ENCODE results near the gene OTOF. TPM values are rescaled to one million over a fixed set of nuclear protein-coding genes. Genes with fewer than 3 reads are reported as not detected.

The OTOF gene
- total and polyA plus RNA-seq, 2 donors (not counting 1 experiment from before 2014, with no cell fraction given): not detected

DNA sequence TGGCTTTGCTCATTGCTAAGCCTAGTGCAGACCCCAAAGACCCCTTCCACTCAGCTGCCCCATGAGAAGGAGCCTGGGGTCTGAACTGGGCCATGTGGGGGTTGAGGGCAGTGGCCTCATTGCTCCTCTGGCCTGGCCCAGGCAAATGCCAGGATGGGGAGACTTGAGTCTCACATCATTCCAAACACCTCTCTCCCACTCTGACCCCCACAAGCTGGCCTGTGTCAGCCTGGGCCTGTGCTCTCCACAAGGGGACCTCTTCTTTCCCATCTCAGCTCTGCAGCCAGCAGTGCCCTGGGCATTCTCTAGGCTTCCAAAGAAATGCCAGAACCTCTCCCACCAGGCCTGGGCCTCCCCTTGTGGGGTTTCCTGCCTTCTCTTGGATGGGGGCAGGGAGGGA lies 45.8 kb upstream of the OTOF start:
- Histone ChIP-seq H3K4me2 (ENCODE audit: extremely low read depth, insufficient read depth, low read length) (no peak overlapping the region), H3K4me3 (replicated peaks in 1 of 4; ENCODE audit: control extremely low read depth in 1 of 4, insufficient read depth in 1 of 4, low read depth in 3 of 4, low read length in 4 of 4) (no peak overlapping the region), H3K9ac (ENCODE audit: insufficient read depth, low read length) (no peak overlapping the region), H3K27ac (ENCODE audit: insufficient read depth, low read length) (no peak overlapping the region), H3K4me1 (ENCODE audit: control insufficient read depth, extremely low read depth, insufficient read depth, low read length) (no peaks in the 10 kb centered on the region), H2AFZ (ENCODE audit: low read length) (no peak overlapping the region), H3K27me3 (ENCODE audit: control insufficient read depth, insufficient read depth, low read length) (peaks cover 23% of the 10 kb centered on the region), H3K36me3 (ENCODE audit: control insufficient read depth, insufficient read depth, low read length) (no peaks in the 10 kb centered on the region), H3K79me2 (ENCODE audit: control insufficient read depth, insufficient read depth, low read length) (no peaks in the 10 kb centered on the region), H3K9me3 (ENCODE audit: control insufficient read depth, insufficient read depth, low read depth, low read length) (no peaks in the 10 kb centered on the region), H4K20me1 (ENCODE audit: control insufficient read depth, extremely low read depth, insufficient read depth, low read length) (no peaks in the 10 kb centered on the region)
- TF ChIP-seq, protein P1, sequence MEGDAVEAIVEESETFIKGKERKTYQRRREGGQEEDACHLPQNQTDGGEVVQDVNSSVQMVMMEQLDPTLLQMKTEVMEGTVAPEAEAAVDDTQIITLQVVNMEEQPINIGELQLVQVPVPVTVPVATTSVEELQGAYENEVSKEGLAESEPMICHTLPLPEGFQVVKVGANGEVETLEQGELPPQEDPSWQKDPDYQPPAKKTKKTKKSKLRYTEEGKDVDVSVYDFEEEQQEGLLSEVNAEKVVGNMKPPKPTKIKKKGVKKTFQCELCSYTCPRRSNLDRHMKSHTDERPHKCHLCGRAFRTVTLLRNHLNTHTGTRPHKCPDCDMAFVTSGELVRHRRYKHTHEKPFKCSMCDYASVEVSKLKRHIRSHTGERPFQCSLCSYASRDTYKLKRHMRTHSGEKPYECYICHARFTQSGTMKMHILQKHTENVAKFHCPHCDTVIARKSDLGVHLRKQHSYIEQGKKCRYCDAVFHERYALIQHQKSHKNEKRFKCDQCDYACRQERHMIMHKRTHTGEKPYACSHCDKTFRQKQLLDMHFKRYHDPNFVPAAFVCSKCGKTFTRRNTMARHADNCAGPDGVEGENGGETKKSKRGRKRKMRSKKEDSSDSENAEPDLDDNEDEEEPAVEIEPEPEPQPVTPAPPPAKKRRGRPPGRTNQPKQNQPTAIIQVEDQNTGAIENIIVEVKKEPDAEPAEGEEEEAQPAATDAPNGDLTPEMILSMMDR (conservative IDR thresholded peaks at IDR 0.05 in 1 of 2, IDR thresholded peaks at IDR 0.05 in 1 of 2; ENCODE audit: low read depth in 1 of 2, low read length in 2 of 2): no peak
- no peak for TF ChIP-seq EZH2 (IDR thresholded peaks at IDR 0.05; ENCODE audit: low read length, missing control alignments)
- DNase-seq (ENCODE audit: low read depth in 2 of 2): no peak

- H3K36me3 ChIP-seq (ENCODE audit: control insufficient read depth, insufficient read depth, low read length): no peaks in the 10 kb centered on the region
- no peaks in the 10 kb centered on the region for H3K4me1 ChIP-seq (ENCODE audit: control insufficient read depth, extremely low read depth, insufficient read depth, low read length)
- peaks cover 19% of the 10 kb centered on the region for H3K27me3 ChIP-seq (ENCODE audit: control insufficient read depth, insufficient read depth, low read length)
- H3K4me2 ChIP-seq (ENCODE audit: extremely low read depth, insufficient read depth, low read length): no peak overlapping the region
- H4K20me1 ChIP-seq (ENCODE audit: control insufficient read depth, extremely low read depth, insufficient read depth, low read length): no peaks in the 10 kb centered on the region
- H2AFZ ChIP-seq (ENCODE audit: low read length): no peak overlapping the region
- no peak overlapping the region for H3K9ac ChIP-seq (ENCODE audit: insufficient read depth, low read length)
- H3K9me3 ChIP-seq (ENCODE audit: control insufficient read depth, insufficient read depth, low read depth, low read length): no peaks in the 10 kb centered on the region
- H3K79me2 ChIP-seq (ENCODE audit: control insufficient read depth, insufficient read depth, low read length): no peaks in the 10 kb centered on the region
- no peak overlapping the region for H3K4me3 ChIP-seq (replicated peaks in 1 of 4; ENCODE audit: control extremely low read depth in 1 of 4, insufficient read depth in 1 of 4, low read depth in 3 of 4, low read length in 4 of 4)
- DNase-seq (ENCODE audit: low read depth in 2 of 2): no peak
- TF ChIP-seq, protein P1 (conservative IDR thresholded peaks at IDR 0.05 in 1 of 2, IDR thresholded peaks at IDR 0.05 in 1 of 2; ENCODE audit: low read depth in 1 of 2, low read length in 2 of 2): no peak
- no peak for TF ChIP-seq EZH2 (IDR thresholded peaks at IDR 0.05; ENCODE audit: low read length, missing control alignments)
- H3K27ac ChIP-seq (ENCODE audit: insufficient read depth, low read length): no peak overlapping the region
These were observed 44.8 kb upstream of the OTOF start for GRCh38 chr2:26522751-26523171.

DNA sequence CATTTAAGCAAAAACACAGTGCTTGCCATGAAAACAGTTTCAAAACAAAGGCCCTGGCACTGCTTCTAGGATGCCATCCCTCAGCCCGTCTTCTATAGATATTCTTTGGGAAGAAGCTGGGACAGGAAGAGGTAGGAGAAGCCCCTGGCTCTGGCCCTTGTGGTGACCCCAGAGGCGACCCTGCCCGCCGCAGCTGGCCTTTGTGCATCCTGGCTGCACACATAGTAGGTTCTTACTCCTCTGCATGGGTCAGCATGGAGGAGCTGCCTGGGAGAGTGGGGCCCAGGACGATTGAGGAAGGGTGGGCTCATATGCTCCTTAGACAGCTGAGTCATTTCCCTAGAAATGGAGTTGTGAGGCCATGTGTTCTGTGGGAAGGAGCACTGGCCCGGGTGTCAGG lies 44.4 kb upstream of the OTOF start:
- Histone ChIP-seq H3K79me2 (ENCODE audit: control insufficient read depth, insufficient read depth, low read length) (no peaks in the 10 kb centered on the region), H3K4me3 (replicated peaks in 1 of 4; ENCODE audit: control extremely low read depth in 1 of 4, insufficient read depth in 1 of 4, low read depth in 3 of 4, low read length in 4 of 4) (no peak overlapping the region), H3K27ac (ENCODE audit: insufficient read depth, low read length) (no peak overlapping the region), H3K4me1 (ENCODE audit: control insufficient read depth, extremely low read depth, insufficient read depth, low read length) (no peaks in the 10 kb centered on the region), H3K4me2 (ENCODE audit: extremely low read depth, insufficient read depth, low read length) (no peak overlapping the region), H3K27me3 (ENCODE audit: control insufficient read depth, insufficient read depth, low read length) (peaks cover 19% of the 10 kb centered on the region), H2AFZ (ENCODE audit: low read length) (no peak overlapping the region), H3K9ac (ENCODE audit: insufficient read depth, low read length) (no peak overlapping the region), H4K20me1 (ENCODE audit: control insufficient read depth, extremely low read depth, insufficient read depth, low read length) (no peaks in the 10 kb centered on the region), H3K36me3 (ENCODE audit: control insufficient read depth, insufficient read depth, low read length) (no peaks in the 10 kb centered on the region), H3K9me3 (ENCODE audit: control insufficient read depth, insufficient read depth, low read depth, low read length) (no peaks in the 10 kb centered on the region)
- no peak for DNase-seq (ENCODE audit: low read depth in 2 of 2)
- TF ChIP-seq, protein P1 (conservative IDR thresholded peaks at IDR 0.05 in 1 of 2, IDR thresholded peaks at IDR 0.05 in 1 of 2; ENCODE audit: low read depth in 1 of 2, low read length in 2 of 2): no peak
- no peak for TF ChIP-seq EZH2 (IDR thresholded peaks at IDR 0.05; ENCODE audit: low read length, missing control alignments)
